ENCODE measurements around the gene CYP39A1.

DNA sequence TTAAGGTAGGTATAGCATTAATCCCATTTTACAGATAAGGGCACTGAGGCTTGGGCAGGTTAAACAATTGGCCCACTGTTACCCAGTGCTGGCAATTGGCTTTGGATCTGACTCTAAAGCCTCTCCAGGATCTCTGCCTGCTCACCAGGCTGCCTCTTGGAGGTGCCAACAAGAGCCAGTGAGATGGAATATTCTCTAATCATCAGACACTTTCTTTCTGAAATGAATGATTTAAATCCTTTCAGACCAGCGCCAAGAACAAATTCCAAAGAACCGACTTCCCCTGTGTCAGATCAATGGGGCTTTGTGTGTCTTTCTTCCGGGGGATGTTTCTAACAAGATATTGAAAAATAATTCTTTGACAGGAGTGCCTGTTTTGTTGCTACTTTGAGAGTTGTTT lies 23.6 kb downstream of the CYP39A1 start:
- TF ChIP-seq, protein P1, sequence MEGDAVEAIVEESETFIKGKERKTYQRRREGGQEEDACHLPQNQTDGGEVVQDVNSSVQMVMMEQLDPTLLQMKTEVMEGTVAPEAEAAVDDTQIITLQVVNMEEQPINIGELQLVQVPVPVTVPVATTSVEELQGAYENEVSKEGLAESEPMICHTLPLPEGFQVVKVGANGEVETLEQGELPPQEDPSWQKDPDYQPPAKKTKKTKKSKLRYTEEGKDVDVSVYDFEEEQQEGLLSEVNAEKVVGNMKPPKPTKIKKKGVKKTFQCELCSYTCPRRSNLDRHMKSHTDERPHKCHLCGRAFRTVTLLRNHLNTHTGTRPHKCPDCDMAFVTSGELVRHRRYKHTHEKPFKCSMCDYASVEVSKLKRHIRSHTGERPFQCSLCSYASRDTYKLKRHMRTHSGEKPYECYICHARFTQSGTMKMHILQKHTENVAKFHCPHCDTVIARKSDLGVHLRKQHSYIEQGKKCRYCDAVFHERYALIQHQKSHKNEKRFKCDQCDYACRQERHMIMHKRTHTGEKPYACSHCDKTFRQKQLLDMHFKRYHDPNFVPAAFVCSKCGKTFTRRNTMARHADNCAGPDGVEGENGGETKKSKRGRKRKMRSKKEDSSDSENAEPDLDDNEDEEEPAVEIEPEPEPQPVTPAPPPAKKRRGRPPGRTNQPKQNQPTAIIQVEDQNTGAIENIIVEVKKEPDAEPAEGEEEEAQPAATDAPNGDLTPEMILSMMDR (IDR thresholded peaks at IDR 0.05): no peak
- no peak for TF ChIP-seq POLR2A (IDR thresholded peaks at IDR 0.05)

Measured in gastroesophageal sphincter (tissue), 3 donors.